OCI-LY3 (cell line): ENCODE data around the gene RPN1.

Source experiments
- H2AFZ ChIP-seq: fragments of 200-600, 300-600 bp; shearing (Covaris generic); 2 replicates; pipeline ENCODE4 v1.6.0; 2014; ENCODE audit warnings: antibody characterized with exemption, low read depth, low read length
- H3K27ac ChIP-seq: fragments of 200-600, 300-600 bp; sonication (generic); 2 replicates; pipeline ENCODE4 v1.5.1; 2014; ENCODE audit warnings: mild to moderate bottlenecking, low read length, moderate library complexity, mixed read lengths
- H3K27me3 ChIP-seq: fragments of 200-600, 300-600 bp; sonication (generic); 2 replicates; pipeline ENCODE4 v1.6.1; 2014; ENCODE audit warnings: low read depth, low read length, mixed read lengths
- H3K36me3 ChIP-seq: fragments of 200-600, 300-600 bp; sonication (generic); replicated peaks from 2 replicates; pipeline ENCODE3; 2014; ENCODE audit warnings: low read depth, low read length, mixed read lengths
- H3K4me1 ChIP-seq: fragments of 300-600, 200-600 bp; sonication (generic); 2 replicates; pipeline ENCODE4 v1.6.1; 2014; ENCODE audit warnings: low read length, mixed read lengths
- H3K4me2 ChIP-seq: fragments of 200-600, 300-600 bp; sonication (generic); 2 replicates; pipeline ENCODE4 v1.6.1; 2014; ENCODE audit warnings: low read length, mixed read lengths
- H3K4me3 ChIP-seq: fragments of 300-600, 200-600 bp; sonication (generic); 2 replicates; pipeline ENCODE4 v1.5.1; 2014; ENCODE audit warnings: antibody characterized with exemption, mild to moderate bottlenecking, low read length, moderate library complexity
- H3K79me2 ChIP-seq: fragments of 300-600, 200-600 bp; shearing (Covaris generic); 2 replicates; pipeline ENCODE4 v1.6.1; 2014; ENCODE audit warnings: mild to moderate bottlenecking, low read length, mixed read lengths
- H3K9ac ChIP-seq: fragments of 300-600, 200-600 bp; shearing (Covaris generic); 2 replicates; pipeline ENCODE4 v1.6.0; 2014; ENCODE audit warnings: mild to moderate bottlenecking, low read length, moderate library complexity
- H3K9me3 ChIP-seq: fragments of 200-600, 300-600 bp; shearing (Covaris generic); 2 replicates; pipeline ENCODE4 v1.6.1; 2014; ENCODE audit warnings: low read length, mixed read lengths; ENCODE audit not compliant: insufficient read depth
- H4K20me1 ChIP-seq: fragments of 200-600, 300-600 bp; sonication (generic); 2 replicates; pipeline ENCODE4 v1.6.1; 2016; ENCODE audit warnings: low read length, mixed read lengths; ENCODE audit not compliant: insufficient read depth
- EZH2phosphoT487 ChIP-seq: fragments of 200-600 bp; shearing (Covaris generic); IDR thresholded peaks from 2 replicates; pipeline ENCODE4 v1.6.1; 2018; ENCODE audit warnings: antibody characterized with exemption, mixed run types, low read depth
- TF ChIP-seq, protein P1 (sequence below): fragments of 200-600, 300-600 bp; sonication (generic); IDR thresholded peaks from 2 replicates; pipeline ENCODE4 v1.5.1; 2014; ENCODE audit warnings: antibody characterized with exemption, low read length, low read depth

The RPN1 gene

DNA sequence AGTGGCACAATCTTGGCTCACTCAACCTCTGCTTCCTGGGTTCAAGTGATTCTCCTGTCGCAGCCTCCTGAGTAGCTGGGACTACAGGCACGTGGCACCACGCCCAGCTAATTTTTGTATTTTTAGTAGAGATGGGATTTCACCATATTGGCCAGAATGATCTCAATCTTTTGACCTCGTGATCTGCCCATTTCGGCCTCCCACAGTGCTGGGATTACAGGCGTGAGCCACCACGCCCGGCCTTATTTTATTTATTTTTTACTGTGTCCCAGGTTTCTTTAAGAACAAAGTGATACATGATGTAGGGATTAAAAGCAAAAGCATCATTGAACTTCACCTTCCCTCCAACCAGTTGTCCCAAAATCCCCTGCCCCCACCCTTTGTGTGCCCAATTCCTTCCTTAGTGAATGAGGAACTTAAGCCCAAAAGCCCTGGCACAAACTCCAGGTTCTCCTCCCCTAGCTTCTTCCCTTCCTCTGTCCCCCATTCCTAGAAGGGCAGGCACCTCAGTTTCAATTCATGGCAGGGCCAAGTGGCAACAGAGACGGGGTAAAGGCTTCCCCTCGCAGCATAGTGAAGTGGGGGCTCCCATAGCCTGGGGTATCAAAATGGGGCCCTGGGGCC is 23.7 kb upstream of the RPN1 start:
- peak overlapping the region; percentile 51 for H3K4me2 ChIP-seq
- H3K27ac ChIP-seq = no peak overlapping the region
- no peaks in the 10 kb centered on the region for H3K79me2 ChIP-seq
- H3K4me3 ChIP-seq = peak overlapping the region; percentile 52; the same call in 1 of the 2 replicates
- peak overlapping the region; percentile 52 for H2AFZ ChIP-seq
- H3K9me3 ChIP-seq = no peaks in the 10 kb centered on the region
- no peaks in the 10 kb centered on the region for H3K36me3 ChIP-seq
- H4K20me1 ChIP-seq = no peaks in the 10 kb centered on the region
- no peaks in the 10 kb centered on the region for H3K27me3 ChIP-seq
- peaks cover 9% of the 10 kb centered on the region for H3K4me1 ChIP-seq
- no peak overlapping the region for H3K9ac ChIP-seq
- TF ChIP-seq EZH2phosphoT487 = no peak
- TF ChIP-seq, protein P1, sequence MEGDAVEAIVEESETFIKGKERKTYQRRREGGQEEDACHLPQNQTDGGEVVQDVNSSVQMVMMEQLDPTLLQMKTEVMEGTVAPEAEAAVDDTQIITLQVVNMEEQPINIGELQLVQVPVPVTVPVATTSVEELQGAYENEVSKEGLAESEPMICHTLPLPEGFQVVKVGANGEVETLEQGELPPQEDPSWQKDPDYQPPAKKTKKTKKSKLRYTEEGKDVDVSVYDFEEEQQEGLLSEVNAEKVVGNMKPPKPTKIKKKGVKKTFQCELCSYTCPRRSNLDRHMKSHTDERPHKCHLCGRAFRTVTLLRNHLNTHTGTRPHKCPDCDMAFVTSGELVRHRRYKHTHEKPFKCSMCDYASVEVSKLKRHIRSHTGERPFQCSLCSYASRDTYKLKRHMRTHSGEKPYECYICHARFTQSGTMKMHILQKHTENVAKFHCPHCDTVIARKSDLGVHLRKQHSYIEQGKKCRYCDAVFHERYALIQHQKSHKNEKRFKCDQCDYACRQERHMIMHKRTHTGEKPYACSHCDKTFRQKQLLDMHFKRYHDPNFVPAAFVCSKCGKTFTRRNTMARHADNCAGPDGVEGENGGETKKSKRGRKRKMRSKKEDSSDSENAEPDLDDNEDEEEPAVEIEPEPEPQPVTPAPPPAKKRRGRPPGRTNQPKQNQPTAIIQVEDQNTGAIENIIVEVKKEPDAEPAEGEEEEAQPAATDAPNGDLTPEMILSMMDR = no peak

- no peaks in the 10 kb centered on the region for H3K9me3 ChIP-seq
- H3K4me2 ChIP-seq = no peak overlapping the region
- no peak overlapping the region for H3K27ac ChIP-seq
- TF ChIP-seq, protein P1 = no peak
- TF ChIP-seq EZH2phosphoT487 = no peak
- H2AFZ ChIP-seq = no peak overlapping the region
- H3K9ac ChIP-seq = no peak overlapping the region
- no peak overlapping the region for H3K4me3 ChIP-seq
- H3K4me1 ChIP-seq = no peaks in the 10 kb centered on the region
- no peaks in the 10 kb centered on the region for H4K20me1 ChIP-seq
- no peaks in the 10 kb centered on the region for H3K36me3 ChIP-seq
- no peaks in the 10 kb centered on the region for H3K27me3 ChIP-seq
- H3K79me2 ChIP-seq = no peaks in the 10 kb centered on the region
These were observed 17.0 kb upstream of the RPN1 start for GRCh38 chr3:128667641-128668040.

DNA sequence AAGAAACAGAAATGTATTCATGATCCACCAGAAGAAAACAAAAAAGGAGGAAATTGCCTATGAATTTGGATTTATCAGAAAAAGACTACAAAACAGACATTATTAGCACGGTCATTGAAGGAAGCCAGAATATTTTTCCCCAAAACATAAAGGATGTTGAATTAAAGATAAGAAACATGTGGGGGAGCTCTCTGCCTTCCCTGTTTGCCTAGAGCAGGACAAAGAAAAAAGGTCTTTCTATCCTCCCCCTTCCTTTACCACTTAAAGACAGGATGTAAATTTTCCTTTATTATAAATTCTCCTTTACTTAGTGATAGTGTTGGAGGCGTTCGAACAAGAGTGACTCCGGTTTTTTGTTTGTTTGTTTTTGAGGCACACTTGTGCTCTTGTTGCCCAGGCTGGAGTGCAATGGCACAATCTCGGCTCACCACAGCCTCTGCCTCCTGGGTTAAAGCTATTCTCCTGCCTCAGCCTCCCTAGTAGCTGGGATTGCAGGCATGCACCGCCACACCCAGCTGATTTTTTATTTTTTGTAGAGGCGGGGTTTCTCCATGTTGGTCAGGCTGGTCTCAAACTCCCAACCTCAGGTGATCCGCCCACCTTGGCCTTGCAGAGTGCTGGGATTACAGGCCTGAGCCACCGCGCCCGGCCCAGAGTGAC is 14.9 kb upstream of the RPN1 start:
- Histone ChIP-seq H3K4me3 (no peak overlapping the region), H3K9ac (no peak overlapping the region), H3K36me3 (no peaks in the 10 kb centered on the region), H2AFZ (no peak overlapping the region), H3K9me3 (no peaks in the 10 kb centered on the region), H3K79me2 (no peaks in the 10 kb centered on the region), H4K20me1 (no peaks in the 10 kb centered on the region), H3K27me3 (no peaks in the 10 kb centered on the region), H3K27ac (no peak overlapping the region), H3K4me1 (no peaks in the 10 kb centered on the region), H3K4me2 (no peak overlapping the region)
- TF ChIP-seq, protein P1 = peak; percentile 23
- no peak for TF ChIP-seq EZH2phosphoT487

DNA sequence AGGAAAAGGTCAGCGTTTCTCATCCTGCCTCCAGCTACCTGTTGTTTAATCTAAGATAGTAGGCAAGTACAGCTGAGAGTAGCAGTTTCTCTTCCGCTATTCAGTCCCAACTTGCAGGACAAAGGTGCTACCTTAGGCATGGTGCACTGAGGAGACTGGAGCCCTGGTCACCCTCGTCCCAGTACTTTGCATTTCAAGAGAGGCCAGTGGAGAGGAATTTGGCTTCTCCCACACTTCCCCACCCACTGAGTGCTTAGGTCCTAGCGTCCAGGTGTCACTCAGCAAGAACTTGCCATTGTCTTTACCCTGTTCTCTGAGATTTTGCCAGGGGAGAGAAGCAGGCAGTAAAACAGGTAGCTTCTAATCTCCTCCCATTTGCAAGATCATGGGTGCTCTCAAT is 12.5 kb upstream of the RPN1 start:
- Histone ChIP-seq H3K27me3 (no peaks in the 10 kb centered on the region), H3K36me3 (no peaks in the 10 kb centered on the region), H3K9ac (no peak overlapping the region), H3K27ac (no peak overlapping the region), H3K4me1 (no peaks in the 10 kb centered on the region), H3K9me3 (no peaks in the 10 kb centered on the region), H2AFZ (no peak overlapping the region), H3K4me2 (no peak overlapping the region), H3K4me3 (no peak overlapping the region), H3K79me2 (no peaks in the 10 kb centered on the region), H4K20me1 (no peaks in the 10 kb centered on the region)
- TF ChIP-seq, protein P1 = no peak
- no peak for TF ChIP-seq EZH2phosphoT487
